ENCODE data around the gene NUBPL.
"Not testable (repeated sequence)": the region's sequence is repeated elsewhere in the genome, so short reads cannot be mapped to it uniquely, and the experiment has no call there.

The NUBPL gene

DNA sequence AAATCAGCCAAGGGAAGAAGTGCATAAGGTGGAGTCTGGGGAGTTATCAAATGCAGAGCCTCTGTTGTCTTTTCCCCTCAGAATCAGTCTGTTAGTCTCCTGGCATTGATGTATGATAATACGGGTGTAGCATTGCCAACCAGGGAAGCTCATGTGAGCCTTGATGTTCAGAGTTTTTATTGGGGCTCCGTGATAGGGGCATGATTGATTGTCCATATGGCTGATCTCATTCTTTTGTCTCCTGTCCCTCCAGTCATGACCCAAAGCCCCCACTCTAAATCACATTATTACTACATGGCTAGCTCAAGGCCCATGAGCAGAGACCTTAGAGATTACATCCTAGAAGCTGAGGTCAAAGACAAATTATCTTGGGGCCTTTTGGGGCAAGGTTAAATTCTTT is 140.9 kb downstream of the NUBPL start:
- Histone ChIP-seq H3K36me3 (replicated peaks) (no peaks in the 10 kb centered on the region), H3K9me3 (no peaks in the 10 kb centered on the region), H3K4me3 (no peak overlapping the region), H3K4me1 (no peaks in the 10 kb centered on the region), H3K27me3 (ENCODE audit: low read depth) (no peaks in the 10 kb centered on the region)
- DNase-seq (ENCODE audit: low spot score in 2 of 2): no peak
- in situ Hi-C loops (cut with MboI; ENCODE audit: low sequenced_read_pairs): no loop called here

GRCh38 chr14:31703056-31703455 is 141.9 kb downstream of the NUBPL start:
- in situ Hi-C loops (cut with MboI; ENCODE audit: low sequenced_read_pairs): no loop called here
- Histone ChIP-seq H3K36me3 (replicated peaks) (no peaks in the 10 kb centered on the region), H3K4me3 (no peak overlapping the region), H3K9me3 (no peaks in the 10 kb centered on the region), H3K4me1 (no peaks in the 10 kb centered on the region), H3K27me3 (ENCODE audit: low read depth) (no peaks in the 10 kb centered on the region)
- DNase-seq (ENCODE audit: low spot score in 2 of 2): no peak

DNA sequence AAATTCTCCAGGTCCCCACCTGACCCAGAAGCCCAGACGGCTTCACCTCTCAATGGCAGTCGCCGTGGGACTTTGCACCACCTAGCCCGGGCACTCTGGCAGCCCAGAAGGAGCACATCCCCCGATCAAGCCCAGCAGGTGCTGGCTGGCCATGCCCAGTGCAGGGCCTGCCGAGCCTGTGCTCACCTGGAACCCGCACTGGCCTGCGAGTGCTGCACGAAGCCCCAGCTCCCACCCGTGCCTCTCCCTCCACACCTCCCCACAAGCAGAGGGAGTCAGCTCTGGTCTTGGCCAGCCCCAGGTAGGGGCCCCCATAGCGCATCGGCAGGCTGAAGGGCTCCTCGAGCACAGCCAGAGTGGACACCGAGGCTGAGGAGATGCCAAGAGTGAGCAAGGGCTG is 144.5 kb downstream of the NUBPL start:
- in situ Hi-C loops (cut with MboI; ENCODE audit: low sequenced_read_pairs): no loop called here
- H3K9me3 ChIP-seq: no peaks in the 10 kb centered on the region
- no peaks in the 10 kb centered on the region for H3K4me1 ChIP-seq
- no peak overlapping the region for H3K4me3 ChIP-seq
- no peaks in the 10 kb centered on the region for H3K27me3 ChIP-seq (ENCODE audit: low read depth)
- no peaks in the 10 kb centered on the region for H3K36me3 ChIP-seq (replicated peaks)
- no peak for DNase-seq (ENCODE audit: low spot score in 2 of 2)

- in situ Hi-C loops (cut with MboI; ENCODE audit: low sequenced_read_pairs); H3K36me3 ChIP-seq (replicated peaks); H3K9me3 ChIP-seq; H3K27me3 ChIP-seq (ENCODE audit: low read depth); H3K4me3 ChIP-seq; DNase-seq (ENCODE audit: low spot score in 2 of 2); H3K4me1 ChIP-seq: not testable (repeated sequence)
Observed at GRCh38 chr14:31708661-31709060, 147.5 kb downstream of the NUBPL start.

DNA sequence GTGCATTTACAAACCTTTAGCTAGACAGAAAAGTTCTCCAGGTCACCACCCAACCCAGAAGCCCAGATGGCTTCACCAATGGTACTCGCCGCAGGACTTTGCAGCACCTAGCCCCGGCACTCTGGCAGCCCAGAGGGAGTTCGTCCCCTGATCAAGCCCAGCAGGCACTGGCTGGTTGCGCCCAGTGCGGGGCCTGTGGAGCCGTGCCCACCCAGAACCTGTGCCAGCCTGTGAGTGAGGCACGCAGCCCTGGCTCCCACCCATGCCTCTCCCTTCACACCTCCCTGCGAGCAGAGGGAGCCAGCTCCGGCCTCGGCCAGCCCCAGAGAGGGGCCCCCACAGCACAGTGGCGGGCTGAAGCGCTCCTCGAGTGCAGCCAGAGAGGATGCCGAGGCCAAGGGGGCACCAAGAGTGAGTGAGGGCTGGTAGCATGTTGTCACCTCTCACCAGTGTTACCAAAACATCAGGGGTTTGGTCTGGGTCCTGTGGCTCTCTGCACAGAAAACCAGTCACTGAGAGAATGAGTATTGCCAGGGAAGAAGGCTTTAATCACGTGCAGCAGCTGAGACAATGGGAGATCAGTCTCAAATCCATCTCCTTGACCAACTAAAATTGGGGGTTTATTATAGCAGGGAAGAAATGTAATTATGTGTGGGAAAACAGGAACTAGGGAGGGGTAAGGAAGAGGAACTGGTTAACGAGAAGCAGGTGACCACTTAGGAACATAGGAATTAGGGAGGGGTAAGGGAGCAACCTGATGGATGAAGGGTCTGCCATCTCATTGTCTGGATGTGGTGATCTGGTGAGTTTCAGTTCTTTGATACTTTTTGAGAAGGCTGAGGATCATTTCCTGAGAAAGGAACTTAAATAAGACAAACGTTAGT is 151.3 kb downstream of the NUBPL start:
- DNase-seq (ENCODE audit: low spot score in 2 of 2): no peak
- in situ Hi-C loops (cut with MboI; ENCODE audit: low sequenced_read_pairs): no loop called here
- H3K36me3 ChIP-seq (replicated peaks): no peaks in the 10 kb centered on the region; the same call in 1 of the 2 replicates
- H3K4me1 ChIP-seq: 0 out of 2 replicates have a peak, but pooled peaks cover 2% of the 10 kb centered on the region
- H3K9me3 ChIP-seq: no peaks in the 10 kb centered on the region
- H3K27me3 ChIP-seq (ENCODE audit: low read depth): no peaks in the 10 kb centered on the region
- no peak overlapping the region for H3K4me3 ChIP-seq

GRCh38 chr14:31716208-31716607 is 155.0 kb downstream of the NUBPL start:
- Histone ChIP-seq H3K9me3 (no peaks in the 10 kb centered on the region), H3K36me3 (replicated peaks) (no peaks in the 10 kb centered on the region; the same call in 1 of the 2 replicates)
- in situ Hi-C loops (cut with MboI; ENCODE audit: low sequenced_read_pairs): no loop called here

DNA sequence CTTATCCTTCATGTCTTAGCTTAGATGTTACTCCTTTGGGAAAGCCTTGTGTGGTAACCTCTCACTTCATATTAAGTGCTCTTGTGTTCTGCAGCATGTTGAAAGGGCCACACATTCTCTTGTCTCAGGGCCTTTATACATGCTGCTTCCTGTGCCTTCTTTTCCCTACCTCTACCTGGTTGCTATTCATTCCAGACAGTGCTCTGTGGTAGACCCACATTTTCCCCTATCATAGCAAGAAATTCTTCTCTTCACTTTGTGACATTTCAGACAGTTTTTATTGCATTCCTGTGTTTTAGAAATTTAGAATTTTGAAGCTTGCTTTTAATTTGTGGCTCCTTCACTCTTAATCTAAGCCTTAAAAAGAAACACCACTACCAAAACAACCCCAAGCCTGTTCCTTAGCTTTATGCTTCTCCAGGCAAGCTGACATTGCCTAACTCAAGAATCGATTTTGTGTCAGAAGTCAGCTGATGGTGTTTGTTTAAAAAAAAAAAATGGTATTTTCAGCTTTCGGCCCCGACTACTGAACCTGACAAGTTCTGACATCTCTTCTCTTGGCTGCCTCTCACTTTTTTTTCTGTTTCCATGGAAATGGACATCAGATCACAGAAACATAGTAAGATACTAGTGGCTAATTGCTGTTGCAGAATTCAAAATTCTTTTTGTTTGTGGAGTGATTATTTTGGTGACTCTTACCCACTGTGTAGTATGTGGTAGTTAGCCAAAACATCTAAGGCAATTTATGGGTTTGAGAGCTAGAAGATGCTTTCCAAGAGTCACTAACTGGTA is 156.3 kb downstream of the NUBPL start:
- H3K27me3 ChIP-seq (ENCODE audit: low read depth): no peaks in the 10 kb centered on the region
- H3K36me3 ChIP-seq (replicated peaks): no peaks in the 10 kb centered on the region; the same call in 1 of the 2 replicates
- H3K9me3 ChIP-seq: no peaks in the 10 kb centered on the region
- DNase-seq (ENCODE audit: low spot score in 2 of 2): no peak
- H3K4me3 ChIP-seq: no peak overlapping the region
- in situ Hi-C loops (cut with MboI; ENCODE audit: low sequenced_read_pairs): no loop called here
- H3K4me1 ChIP-seq: 0 out of 2 replicates have a peak, but pooled peaks cover 2% of the 10 kb centered on the region

More at GRCh38 chr14:31716208-31716607, 155.0 kb downstream of the NUBPL start:
- no peak for DNase-seq (ENCODE audit: low spot score in 2 of 2)
- Histone ChIP-seq H3K4me1 (0 out of 2 replicates have a peak, but pooled peaks cover 2% of the 10 kb centered on the region), H3K27me3 (ENCODE audit: low read depth) (no peaks in the 10 kb centered on the region), H3K4me3 (no peak overlapping the region)

GRCh38 chr14:31718585-31718984 is 157.4 kb downstream of the NUBPL start:
- Histone ChIP-seq H3K4me3 (no peak overlapping the region), H3K27me3 (ENCODE audit: low read depth) (no peaks in the 10 kb centered on the region), H3K36me3 (replicated peaks) (no peaks in the 10 kb centered on the region; the same call in 1 of the 2 replicates), H3K9me3 (no peaks in the 10 kb centered on the region), H3K4me1 (0 out of 2 replicates have a peak, but pooled peaks cover 2% of the 10 kb centered on the region)
- in situ Hi-C loops (cut with MboI; ENCODE audit: low sequenced_read_pairs): no loop called here
- no peak for DNase-seq (ENCODE audit: low spot score in 2 of 2)

DNA sequence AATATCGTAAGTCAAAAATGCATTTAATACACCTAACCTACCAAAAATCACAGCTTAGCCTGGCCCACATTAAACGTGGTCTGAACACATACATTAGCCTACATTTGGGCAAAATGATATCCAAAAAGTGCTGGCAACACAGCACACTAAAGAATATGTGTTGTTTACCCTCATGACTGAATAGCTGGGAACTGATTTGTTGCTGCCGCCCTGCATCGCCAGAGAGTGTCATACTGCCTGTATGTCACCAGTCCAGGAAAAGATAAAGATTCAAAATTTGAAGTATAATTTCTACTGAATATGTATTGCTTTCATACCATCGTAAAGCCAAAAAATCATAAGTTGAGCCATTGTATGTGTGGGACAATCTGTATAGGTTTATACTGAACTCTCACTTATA is 157.8 kb downstream of the NUBPL start:
- DNase-seq (ENCODE audit: low spot score in 2 of 2): no peak
- in situ Hi-C loops (cut with MboI; ENCODE audit: low sequenced_read_pairs): no loop called here
- H3K27me3 ChIP-seq (ENCODE audit: low read depth): no peaks in the 10 kb centered on the region
- H3K4me3 ChIP-seq: no peak overlapping the region
- H3K9me3 ChIP-seq: no peaks in the 10 kb centered on the region
- H3K36me3 ChIP-seq (replicated peaks): no peaks in the 10 kb centered on the region; the same call in 1 of the 2 replicates
- H3K4me1 ChIP-seq: 0 out of 2 replicates have a peak, but pooled peaks cover 2% of the 10 kb centered on the region

- no peaks in the 10 kb centered on the region for H3K36me3 ChIP-seq (replicated peaks)
- no peaks in the 10 kb centered on the region for H3K9me3 ChIP-seq
- H3K27me3 ChIP-seq (ENCODE audit: low read depth): no peaks in the 10 kb centered on the region
- DNase-seq (ENCODE audit: low spot score in 2 of 2): no peak
- in situ Hi-C loops (cut with MboI; ENCODE audit: low sequenced_read_pairs): no loop called here
- H3K4me1 ChIP-seq: no peaks in the 10 kb centered on the region; the same call in 1 of the 2 replicates
- H3K4me3 ChIP-seq: no peak overlapping the region
Observed at GRCh38 chr14:31726337-31726736, 165.1 kb downstream of the NUBPL start.

- in situ Hi-C loops (cut with MboI; ENCODE audit: low sequenced_read_pairs): no loop called here
Observed at GRCh38 chr14:31727797-31728196, 166.6 kb downstream of the NUBPL start.

GRCh38 chr14:31740688-31741087 is 179.5 kb downstream of the NUBPL start:
- Histone ChIP-seq H3K4me1 (peaks cover 5% of the 10 kb centered on the region), H3K4me3 (no peak overlapping the region), H3K9me3 (0 out of 2 replicates have a peak, but pooled peaks cover 1% of the 10 kb centered on the region), H3K36me3 (replicated peaks) (no peaks in the 10 kb centered on the region), H3K27me3 (ENCODE audit: low read depth) (no peaks in the 10 kb centered on the region)
- in situ Hi-C loops (cut with MboI; ENCODE audit: low sequenced_read_pairs): no loop called here
- no peak for DNase-seq (ENCODE audit: low spot score in 2 of 2)

More at GRCh38 chr14:31727797-31728196, 166.6 kb downstream of the NUBPL start:
- Histone ChIP-seq H3K9me3 (no peaks in the 10 kb centered on the region), H3K4me3 (no peak overlapping the region), H3K27me3 (ENCODE audit: low read depth) (no peaks in the 10 kb centered on the region), H3K36me3 (replicated peaks) (no peaks in the 10 kb centered on the region), H3K4me1 (no peaks in the 10 kb centered on the region; the same call in 1 of the 2 replicates)
- DNase-seq (ENCODE audit: low spot score in 2 of 2): no peak

GRCh38 chr14:31745741-31746140 is 184.5 kb downstream of the NUBPL start:
- H3K4me1 ChIP-seq: no peaks in the 10 kb centered on the region
- H3K27me3 ChIP-seq (ENCODE audit: low read depth): no peaks in the 10 kb centered on the region
- 0 out of 2 replicates have a peak, but pooled peaks cover 5% of the 10 kb centered on the region for H3K9me3 ChIP-seq
- in situ Hi-C loops (cut with MboI; ENCODE audit: low sequenced_read_pairs): no loop called here
- H3K36me3 ChIP-seq (replicated peaks): no peaks in the 10 kb centered on the region
- no peak overlapping the region for H3K4me3 ChIP-seq
- no peak for DNase-seq (ENCODE audit: low spot score in 2 of 2)

- in situ Hi-C loops (cut with MboI; ENCODE audit: low sequenced_read_pairs): no loop called here
- H3K9me3 ChIP-seq: 0 out of 2 replicates have a peak, but pooled peaks cover 5% of the 10 kb centered on the region
- H3K4me3 ChIP-seq: no peak overlapping the region
- no peaks in the 10 kb centered on the region for H3K4me1 ChIP-seq
- no peaks in the 10 kb centered on the region for H3K36me3 ChIP-seq (replicated peaks)
- H3K27me3 ChIP-seq (ENCODE audit: low read depth): no peaks in the 10 kb centered on the region
- no peak for DNase-seq (ENCODE audit: low spot score in 2 of 2)
Observed at GRCh38 chr14:31746326-31746725, 185.1 kb downstream of the NUBPL start.
